Thyroid gland (tissue), 4 donors: ENCODE measurements around the gene GRK1. TPM values are rescaled to one million over a fixed set of nuclear protein-coding genes. Genes with fewer than 3 reads are reported as not detected.

ENCODE experiments used
- DNase-seq, 2 donors: peaks; one replicate each; pipeline ENCODE4 v3.0.0-alpha.2; 2019
- H3K27ac ChIP-seq, 3 donors: fragments of 200-600 bp; sonication (generic); 1 replicate in 2 of 3; 2 replicates in 1 of 3; pipeline ENCODE4 v1.5.1; 2016 to 2019; ENCODE audit warnings: mild to moderate bottlenecking in 1 of 3, moderate library complexity in 1 of 3
- H3K27me3 ChIP-seq: fragments of 200-600 bp; sonication (generic); one replicate; pipeline ENCODE4 v1.5.1; 2019
- H3K36me3 ChIP-seq, 2 donors: fragments of 200-600 bp; sonication (generic); one replicate each; pipeline ENCODE4 v1.5.1; 2016 to 2019
- H3K4me1 ChIP-seq, 2 donors: fragments of 200-600 bp; sonication (generic); one replicate each; pipeline ENCODE4 v1.5.1; 2017 to 2019
- H3K4me3 ChIP-seq, 3 donors: fragments of 200-600 bp; sonication (generic); replicated peaks in 1 of 3; 1 replicate in 2 of 3; 2 replicates in 1 of 3; pipeline ENCODE4 v1.5.1; 2016; ENCODE audit warnings: mild to moderate bottlenecking in 1 of 3
- H3K9me3 ChIP-seq: fragments of 200-600 bp; sonication (generic); one replicate; pipeline ENCODE4 v1.5.1; 2017
- CTCF ChIP-seq, 6 experiments: fragments of 200-600 bp in 3 of 6; fragments of 450-650 bp in 3 of 6; sonication (generic) in 3 of 6; IDR thresholded peaks; one replicate each; pipeline ENCODE4 v1.5.1; 2016 to 2019; ENCODE audit warnings: antibody characterized with exemption in 6 of 6, mild to moderate bottlenecking in 2 of 6, inconsistent platforms in 1 of 6, moderate library complexity in 1 of 6
- POLR2A ChIP-seq, 2 donors: fragments of 450-650 bp; IDR thresholded peaks; one replicate each; pipeline ENCODE4 v1.6.1; 2017; ENCODE audit warnings: antibody characterized with exemption in 2 of 2, mild to moderate bottlenecking in 2 of 2, moderate library complexity in 1 of 2
- WGBS, 2 donors: methylation state at CpG; one replicate each; pipeline ENCODE4 v1.1.5; 2017; 5-methylcytosine and 5-hydroxymethylcytosine counted together
- intact Hi-C: fragments of 100-400 bp; cut with DNase I; formaldehyde crosslinking; loops from one replicate; pipeline ENCODE4 v1.15.1; 2023
- total RNA-seq, 4 donors: library from RNA; depleted of rRNA; stranded (reverse); fragments of >200 nt; gene quantifications; one replicate each; pipeline ENCODE4 v1.2.3, GENCODE V29; 2016

The GRK1 gene
- total RNA-seq, 4 donors from 2014 or later = 2.0 to 17.9 (median 2.7) TPM

GRCh38 chr13:113659337-113659736, 7.7 kb upstream of the GRK1 start:
- Histone ChIP-seq H3K4me1 (no peaks in the 10 kb centered on the region), H3K36me3 (no peaks in the 10 kb centered on the region), H3K9me3 (no peaks in the 10 kb centered on the region), H3K4me3 (no peak overlapping the region), H3K27me3 (no peaks in the 10 kb centered on the region), H3K27ac (no peak overlapping the region)
- WGBS, 2 donors = 92 to 94% methylated on average over 8 of the region's 8 CpGs
- DNase-seq = no peak
- intact Hi-C loops = no loop called here
- TF ChIP-seq CTCF (IDR thresholded peaks at IDR 0.05) (no peak), POLR2A (IDR thresholded peaks at IDR 0.05) (no peak)

- no peaks in the 10 kb centered on the region for H3K4me1 ChIP-seq
- H3K9me3 ChIP-seq = no peaks in the 10 kb centered on the region
- 96 to 100% methylated on average over 3 of the region's 3 CpGs for WGBS, 2 donors
- intact Hi-C loops = no loop called here
- no peak for DNase-seq
- no peak overlapping the region for H3K4me3 ChIP-seq
- no peak overlapping the region for H3K27ac ChIP-seq
- H3K27me3 ChIP-seq = no peaks in the 10 kb centered on the region
- H3K36me3 ChIP-seq = no peaks in the 10 kb centered on the region
- no peak for TF ChIP-seq CTCF (IDR thresholded peaks at IDR 0.05)
- TF ChIP-seq POLR2A (IDR thresholded peaks at IDR 0.05) = no peak
Measured at GRCh38 chr13:113660066-113660465, 7.0 kb upstream of the GRK1 start.

GRCh38 chr13:113661509-113661908, 5.5 kb upstream of the GRK1 start:
- Histone ChIP-seq H3K9me3 (no peaks in the 10 kb centered on the region), H3K27me3 (no peaks in the 10 kb centered on the region), H3K36me3 (no peaks in the 10 kb centered on the region), H3K4me1 (no peaks in the 10 kb centered on the region), H3K4me3 (no peak overlapping the region), H3K27ac (no peak overlapping the region)
- no peak for DNase-seq
- intact Hi-C loops = no loop called here
- TF ChIP-seq CTCF (IDR thresholded peaks at IDR 0.05) (no peak), POLR2A (IDR thresholded peaks at IDR 0.05) (no peak)
- 94 to 96% methylated on average over 2 of the region's 2 CpGs for WGBS, 2 donors

GRCh38 chr13:113663934-113664333, 3.1 kb upstream of the GRK1 start:
- no peak for TF ChIP-seq POLR2A (IDR thresholded peaks at IDR 0.05)
- no peak for TF ChIP-seq CTCF (IDR thresholded peaks at IDR 0.05)
- intact Hi-C loops = no loop called here
- Histone ChIP-seq H3K9me3 (no peaks in the 10 kb centered on the region), H3K27me3 (no peaks in the 10 kb centered on the region), H3K36me3 (no peaks in the 10 kb centered on the region), H3K4me3 (no peak overlapping the region), H3K27ac (no peak overlapping the region), H3K4me1 (no peaks in the 10 kb centered on the region)
- DNase-seq = no peak
- 82 to 85% methylated on average over 15 of the region's 15 CpGs for WGBS, 2 donors

GRCh38 chr13:113664751-113665596, 2.0 kb upstream of the GRK1 start:
- Histone ChIP-seq H3K27me3 (no peaks in the 10 kb centered on the region), H3K4me1 (no peaks in the 10 kb centered on the region), H3K4me3 (no peak overlapping the region), H3K36me3 (no peaks in the 10 kb centered on the region), H3K27ac (no peak overlapping the region), H3K9me3 (no peaks in the 10 kb centered on the region)
- no peak for TF ChIP-seq CTCF (IDR thresholded peaks at IDR 0.05)
- 60 to 74% methylated on average over 20 to 21 of the region's 21 CpGs for WGBS, 2 donors
- DNase-seq = no peak
- intact Hi-C loops = no loop called here
